Neural cell (in vitro differentiated cells): ENCODE data around the gene HIVEP3. TPM values are rescaled to one million over a fixed set of nuclear protein-coding genes. Genes with fewer than 3 reads are reported as not detected.

Experiments
- H2AFZ ChIP-seq: fragments of 200-600, 300-800 bp; sonication (generic), shearing (Covaris generic); 2 replicates; pipeline ENCODE4 v1.6.0; 2014; ENCODE audit warnings: low read depth, mild to moderate bottlenecking, antibody characterized with exemption, low read length, moderate library complexity
- H3F3A ChIP-seq: fragments of 200-600 bp; shearing (Covaris generic); 2 replicates; pipeline ENCODE4 v1.6.1; 2016; ENCODE audit warnings: mild to moderate bottlenecking, moderate library complexity, mixed read lengths, antibody characterized with exemption, low read length; ENCODE audit not compliant: insufficient read depth, poor library complexity, severe bottlenecking
- H3K27ac ChIP-seq: fragments of 200-600, 300-800 bp; sonication (generic), shearing (Covaris generic); 2 replicates; pipeline ENCODE4 v1.5.1; 2014; ENCODE audit warnings: mild to moderate bottlenecking, low read length, moderate library complexity
- H3K27me3 ChIP-seq: fragments of 300-800, 200-600 bp; sonication (generic), shearing (Covaris generic); 2 replicates; pipeline ENCODE4 v1.6.0; 2014; ENCODE audit warnings: mild to moderate bottlenecking, low read depth, low read length, moderate library complexity; ENCODE audit not compliant: insufficient read depth
- H3K36me3 ChIP-seq: fragments of 300-800, 200-600 bp; sonication (generic), shearing (Covaris generic); 2 replicates; pipeline ENCODE4 v1.5.1; 2014; ENCODE audit warnings: mild to moderate bottlenecking, antibody characterized with exemption, low read length, moderate library complexity; ENCODE audit not compliant: insufficient read depth
- H3K4me2 ChIP-seq: fragments of 300-800, 200-600 bp; sonication (generic), shearing (Covaris generic); 2 replicates; pipeline ENCODE4 v1.6.0; 2014; ENCODE audit warnings: mild to moderate bottlenecking, low read length
- H3K4me3 ChIP-seq: fragments of 300-800, 200-600 bp; sonication (generic), shearing (Covaris generic); 2 replicates; pipeline ENCODE4 v1.5.1; 2014; ENCODE audit warnings: mild to moderate bottlenecking, low read length, moderate library complexity
- H3K79me2 ChIP-seq: fragments of 200-600 bp; shearing (Covaris generic); replicated peaks from 2 replicates; pipeline ENCODE4 v1.6.0; 2014; ENCODE audit warnings: mild to moderate bottlenecking, low read length, moderate library complexity; ENCODE audit not compliant: insufficient read depth
- H3K9ac ChIP-seq: fragments of 300-800, 200-600 bp; sonication (generic), shearing (Covaris generic); 2 replicates; pipeline ENCODE4 v1.6.1; 2016; ENCODE audit warnings: mild to moderate bottlenecking, low read length, mixed read lengths
- H3K9me2 ChIP-seq: fragments of 200-600 bp; shearing (Covaris generic); 2 replicates; pipeline ENCODE4 v1.6.1; 2016; ENCODE audit warnings: mild to moderate bottlenecking, low read length, mixed read lengths; ENCODE audit not compliant: insufficient read depth
- H3K9me3 ChIP-seq: fragments of 200-600, 300-800 bp; sonication (generic), shearing (Covaris generic); 2 replicates; pipeline ENCODE4 v1.6.1; 2016; ENCODE audit warnings: mild to moderate bottlenecking, mixed run types, low read length, moderate library complexity, mixed read lengths
- H4K20me1 ChIP-seq: fragments of 200-600 bp; shearing (Covaris generic); 2 replicates; pipeline ENCODE4 v1.6.1; 2016; ENCODE audit warnings: mild to moderate bottlenecking, mixed run types; ENCODE audit not compliant: insufficient read depth
- EP300 ChIP-seq: fragments of 450-650 bp; conservative IDR thresholded peaks from 2 replicates; pipeline ENCODE4 v1.6.1; 2014; ENCODE audit warnings: antibody characterized with exemption, mild to moderate bottlenecking, moderate library complexity; ENCODE audit not compliant: poor library complexity, severe bottlenecking
- EZH2 ChIP-seq: fragments of 200-600, 300-800 bp; shearing (Covaris generic), sonication (generic); IDR thresholded peaks from 2 replicates; pipeline ENCODE4 v1.6.1; 2014; ENCODE audit warnings: antibody characterized with exemption, low read length, borderline replicate concordance, mild to moderate bottlenecking; ENCODE audit not compliant: insufficient read depth, poor library complexity, severe bottlenecking
- MXI1 ChIP-seq: fragments of 450-650 bp; conservative IDR thresholded peaks from 2 replicates; pipeline ENCODE4 v1.6.1; 2014; ENCODE audit warnings: antibody characterized with exemption, mild to moderate bottlenecking; ENCODE audit not compliant: poor library complexity, severe bottlenecking
- POLR2AphosphoS5 ChIP-seq: IDR thresholded peaks from 2 replicates; pipeline ENCODE4 v1.6.1; 2012
- RAD21 ChIP-seq: fragments of 450-650 bp; conservative IDR thresholded peaks from 2 replicates; pipeline ENCODE4 v1.6.1; 2014; ENCODE audit warnings: antibody characterized with exemption, mild to moderate bottlenecking, moderate library complexity
- SMC3 ChIP-seq: fragments of 450-650 bp; conservative IDR thresholded peaks from 2 replicates; pipeline ENCODE4 v1.6.1; 2014; ENCODE audit warnings: antibody characterized with exemption, mild to moderate bottlenecking, moderate library complexity; ENCODE audit not compliant: poor library complexity
- TAF1 ChIP-seq: IDR thresholded peaks from 2 replicates; pipeline ENCODE4 v1.6.1; 2012; ENCODE audit warnings: low read depth
- polyA plus RNA-seq: library from polyadenylated mRNA; depleted of rRNA; stranded (reverse); fragments of >200 nt; gene quantifications from 2 replicates; pipeline ENCODE4 v1.2.3, GENCODE V29; 2014
- TF ChIP-seq, protein P1 (sequence below): fragments of 450-650 bp; IDR thresholded peaks from 2 replicates; pipeline ENCODE4 v1.5.1; 2014; ENCODE audit warnings: antibody characterized with exemption, mild to moderate bottlenecking, moderate library complexity; ENCODE audit not compliant: poor library complexity, severe bottlenecking
- TF ChIP-seq, protein P2 (sequence below): IDR thresholded peaks from 2 replicates; pipeline ENCODE4 v1.6.1; 2012; ENCODE audit warnings: borderline replicate concordance

The HIVEP3 gene
- polyA plus RNA-seq, 1 donor from 2014 or later: 2.6 TPM

DNA sequence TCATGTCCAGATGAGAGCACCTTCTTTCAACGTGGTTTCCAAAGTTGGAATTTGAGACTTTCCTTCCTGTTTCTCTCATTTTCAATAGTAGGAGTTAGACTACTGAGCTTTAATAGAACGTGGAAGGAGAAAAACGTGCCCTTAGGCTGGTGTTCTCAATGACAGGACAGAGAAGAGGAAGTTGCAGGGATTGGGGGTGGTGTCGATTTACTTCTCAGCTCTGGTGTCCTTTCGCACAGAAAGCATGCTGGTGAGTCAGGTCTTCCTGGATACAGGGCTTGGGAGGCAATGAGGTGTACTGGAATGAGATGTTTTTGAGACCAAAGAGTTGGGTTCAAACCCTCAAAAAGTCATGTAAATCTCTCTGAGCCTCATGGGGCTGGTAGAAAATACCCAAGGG lies 67.1 kb downstream of the HIVEP3 start:
- Histone ChIP-seq H3K27ac (no peak overlapping the region), H4K20me1 (no peaks in the 10 kb centered on the region), H3K9me2 (no peaks in the 10 kb centered on the region), H3K9ac (no peak overlapping the region), H3K27me3 (no peaks in the 10 kb centered on the region), H2AFZ (no peak overlapping the region), H3K9me3 (no peaks in the 10 kb centered on the region), H3K4me3 (no peak overlapping the region), H3K4me2 (no peak overlapping the region), H3K36me3 (no peaks in the 10 kb centered on the region), H3K79me2 (no peaks in the 10 kb centered on the region), H3F3A (no peaks in the 10 kb centered on the region)
- TF ChIP-seq TAF1 (no peak), POLR2AphosphoS5 (no peak), SMC3 (no peak), MXI1 (no peak), EP300 (no peak), EZH2 (no peak), RAD21 (no peak)
- TF ChIP-seq, protein P1, sequence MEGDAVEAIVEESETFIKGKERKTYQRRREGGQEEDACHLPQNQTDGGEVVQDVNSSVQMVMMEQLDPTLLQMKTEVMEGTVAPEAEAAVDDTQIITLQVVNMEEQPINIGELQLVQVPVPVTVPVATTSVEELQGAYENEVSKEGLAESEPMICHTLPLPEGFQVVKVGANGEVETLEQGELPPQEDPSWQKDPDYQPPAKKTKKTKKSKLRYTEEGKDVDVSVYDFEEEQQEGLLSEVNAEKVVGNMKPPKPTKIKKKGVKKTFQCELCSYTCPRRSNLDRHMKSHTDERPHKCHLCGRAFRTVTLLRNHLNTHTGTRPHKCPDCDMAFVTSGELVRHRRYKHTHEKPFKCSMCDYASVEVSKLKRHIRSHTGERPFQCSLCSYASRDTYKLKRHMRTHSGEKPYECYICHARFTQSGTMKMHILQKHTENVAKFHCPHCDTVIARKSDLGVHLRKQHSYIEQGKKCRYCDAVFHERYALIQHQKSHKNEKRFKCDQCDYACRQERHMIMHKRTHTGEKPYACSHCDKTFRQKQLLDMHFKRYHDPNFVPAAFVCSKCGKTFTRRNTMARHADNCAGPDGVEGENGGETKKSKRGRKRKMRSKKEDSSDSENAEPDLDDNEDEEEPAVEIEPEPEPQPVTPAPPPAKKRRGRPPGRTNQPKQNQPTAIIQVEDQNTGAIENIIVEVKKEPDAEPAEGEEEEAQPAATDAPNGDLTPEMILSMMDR: no peak
- TF ChIP-seq, protein P2, sequence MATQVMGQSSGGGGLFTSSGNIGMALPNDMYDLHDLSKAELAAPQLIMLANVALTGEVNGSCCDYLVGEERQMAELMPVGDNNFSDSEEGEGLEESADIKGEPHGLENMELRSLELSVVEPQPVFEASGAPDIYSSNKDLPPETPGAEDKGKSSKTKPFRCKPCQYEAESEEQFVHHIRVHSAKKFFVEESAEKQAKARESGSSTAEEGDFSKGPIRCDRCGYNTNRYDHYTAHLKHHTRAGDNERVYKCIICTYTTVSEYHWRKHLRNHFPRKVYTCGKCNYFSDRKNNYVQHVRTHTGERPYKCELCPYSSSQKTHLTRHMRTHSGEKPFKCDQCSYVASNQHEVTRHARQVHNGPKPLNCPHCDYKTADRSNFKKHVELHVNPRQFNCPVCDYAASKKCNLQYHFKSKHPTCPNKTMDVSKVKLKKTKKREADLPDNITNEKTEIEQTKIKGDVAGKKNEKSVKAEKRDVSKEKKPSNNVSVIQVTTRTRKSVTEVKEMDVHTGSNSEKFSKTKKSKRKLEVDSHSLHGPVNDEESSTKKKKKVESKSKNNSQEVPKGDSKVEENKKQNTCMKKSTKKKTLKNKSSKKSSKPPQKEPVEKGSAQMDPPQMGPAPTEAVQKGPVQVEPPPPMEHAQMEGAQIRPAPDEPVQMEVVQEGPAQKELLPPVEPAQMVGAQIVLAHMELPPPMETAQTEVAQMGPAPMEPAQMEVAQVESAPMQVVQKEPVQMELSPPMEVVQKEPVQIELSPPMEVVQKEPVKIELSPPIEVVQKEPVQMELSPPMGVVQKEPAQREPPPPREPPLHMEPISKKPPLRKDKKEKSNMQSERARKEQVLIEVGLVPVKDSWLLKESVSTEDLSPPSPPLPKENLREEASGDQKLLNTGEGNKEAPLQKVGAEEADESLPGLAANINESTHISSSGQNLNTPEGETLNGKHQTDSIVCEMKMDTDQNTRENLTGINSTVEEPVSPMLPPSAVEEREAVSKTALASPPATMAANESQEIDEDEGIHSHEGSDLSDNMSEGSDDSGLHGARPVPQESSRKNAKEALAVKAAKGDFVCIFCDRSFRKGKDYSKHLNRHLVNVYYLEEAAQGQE: no peak

DNA sequence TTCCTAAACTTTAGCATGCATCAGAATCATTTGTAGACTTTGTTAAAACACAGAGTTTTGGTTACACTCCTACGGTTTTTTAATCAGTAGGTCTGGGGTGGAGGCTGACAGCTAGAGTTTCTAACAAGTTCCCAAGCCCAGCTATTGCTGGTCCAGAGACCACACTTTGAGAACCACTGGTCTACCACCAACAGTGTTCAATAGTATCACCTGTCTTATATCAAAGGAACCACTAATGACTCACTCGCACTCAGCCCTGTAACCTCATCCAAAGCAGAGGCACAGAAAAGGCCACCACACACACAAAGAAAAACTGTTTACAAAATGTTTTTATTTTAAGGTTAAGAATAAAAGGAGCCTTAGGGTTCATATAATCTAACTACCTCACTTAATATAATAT lies 68.7 kb downstream of the HIVEP3 start:
- Histone ChIP-seq H3K9me3 (no peaks in the 10 kb centered on the region), H3K9ac (no peak overlapping the region), H4K20me1 (no peaks in the 10 kb centered on the region), H3K27me3 (no peaks in the 10 kb centered on the region), H2AFZ (no peak overlapping the region), H3K9me2 (no peaks in the 10 kb centered on the region), H3K4me2 (no peak overlapping the region), H3K36me3 (no peaks in the 10 kb centered on the region), H3K4me3 (no peak overlapping the region), H3F3A (no peaks in the 10 kb centered on the region), H3K79me2 (no peaks in the 10 kb centered on the region), H3K27ac (no peak overlapping the region)
- TF ChIP-seq SMC3: no peak
- no peak for TF ChIP-seq RAD21

DNA sequence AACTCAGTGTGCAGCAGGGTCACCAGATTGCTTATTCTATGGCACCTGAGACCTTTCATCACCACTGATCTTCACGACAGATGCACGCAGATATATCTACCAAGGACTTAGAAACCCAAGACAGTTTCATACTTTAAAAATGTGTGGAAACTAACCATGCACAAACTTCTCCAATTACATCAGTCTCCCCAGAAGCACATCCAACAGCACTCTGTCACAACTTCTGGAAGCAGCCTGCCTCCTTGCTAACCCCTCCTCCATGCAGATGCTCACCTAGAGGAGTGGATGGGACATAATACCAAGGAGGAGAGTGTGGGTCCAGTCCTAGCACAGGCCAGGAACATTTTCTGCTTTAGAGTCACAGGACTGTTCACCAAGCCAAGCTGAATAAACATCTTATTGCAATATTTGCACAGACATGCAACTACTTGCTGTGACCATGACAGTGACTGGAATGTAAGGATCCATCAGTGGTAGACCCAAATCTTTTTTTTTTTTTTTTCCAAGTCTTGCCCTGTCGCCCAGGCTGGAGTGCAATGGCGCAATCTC lies 69.4 kb downstream of the HIVEP3 start:
- H3F3A ChIP-seq: no peaks in the 10 kb centered on the region
- H3K9ac ChIP-seq: no peak overlapping the region
- H3K9me2 ChIP-seq: no peaks in the 10 kb centered on the region
- TF ChIP-seq MXI1 (no peak), RAD21 (no peak), POLR2AphosphoS5 (no peak), TAF1 (no peak), EZH2 (no peak), EP300 (no peak), SMC3 (no peak)
- TF ChIP-seq, protein P1: no peak
- TF ChIP-seq, protein P2: no peak
- H3K79me2 ChIP-seq: no peaks in the 10 kb centered on the region
- no peak overlapping the region for H2AFZ ChIP-seq
- no peak overlapping the region for H3K27ac ChIP-seq
- no peaks in the 10 kb centered on the region for H3K9me3 ChIP-seq
- H3K4me2 ChIP-seq: no peak overlapping the region
- H4K20me1 ChIP-seq: no peaks in the 10 kb centered on the region
- H3K27me3 ChIP-seq: no peaks in the 10 kb centered on the region
- H3K36me3 ChIP-seq: no peaks in the 10 kb centered on the region
- no peak overlapping the region for H3K4me3 ChIP-seq
